ENCODE measurements around the gene FBN3. TPM values are rescaled to one million over a fixed set of nuclear protein-coding genes. Genes with fewer than 3 reads are reported as not detected.

The FBN3 gene
- total RNA-seq, 4 donors from 2014 or later = 0.15 TPM; not detected in 3

GRCh38 chr19:8074501-8074900 is 74.9 kb downstream of the FBN3 start:
- H3K27ac ChIP-seq = no peak overlapping the region
- intact Hi-C loops (cut with DNase I; ENCODE audit: low total_unique reads) = no loop called here
- no peaks in the 10 kb centered on the region for H3K27me3 ChIP-seq
- DNase-seq = no peak
- H3K4me1 ChIP-seq = no peaks in the 10 kb centered on the region
- H3K9me3 ChIP-seq = peaks cover 0 to 5% (median 0%) of the 10 kb centered on the region in 3 donors
- TF ChIP-seq CTCF (IDR thresholded peaks at IDR 0.05 in 4 of 5, conservative IDR thresholded peaks at IDR 0.05 in 1 of 5) (no peak), POLR2A (IDR thresholded peaks at IDR 0.05) (no peak)
- in situ Hi-C loops (cut with MboI; ENCODE audit: low sequenced_read_pairs in 4 of 4) = no loop called here
- no peak overlapping the region for H3K4me3 ChIP-seq
- H3K36me3 ChIP-seq = no peaks in the 10 kb centered on the region
- ATAC-seq = no peak

GRCh38 chr19:8071912-8072311 is 77.5 kb downstream of the FBN3 start:
- intact Hi-C loops (cut with DNase I; ENCODE audit: low total_unique reads) = no loop called here
- Histone ChIP-seq H3K27me3 (no peaks in the 10 kb centered on the region), H3K4me1 (no peaks in the 10 kb centered on the region), H3K9me3 (peaks cover 0 to 14% (median 0%) of the 10 kb centered on the region in 3 donors), H3K27ac (no peak overlapping the region), H3K4me3 (no peak overlapping the region), H3K36me3 (no peaks in the 10 kb centered on the region)
- TF ChIP-seq CTCF (IDR thresholded peaks at IDR 0.05 in 4 of 5, conservative IDR thresholded peaks at IDR 0.05 in 1 of 5) (no peak), POLR2A (IDR thresholded peaks at IDR 0.05) (no peak)
- ATAC-seq = no peak
- in situ Hi-C loops (cut with MboI; ENCODE audit: low sequenced_read_pairs in 4 of 4) = no loop called here
- no peak for DNase-seq

GRCh38 chr19:8069096-8069973 is 80.1 kb downstream of the FBN3 start:
- Histone ChIP-seq H3K9me3 (peaks cover 0 to 14% (median 0%) of the 10 kb centered on the region in 3 donors), H3K4me3 (no peak overlapping the region), H3K4me1 (no peaks in the 10 kb centered on the region), H3K27ac (no peak overlapping the region), H3K27me3 (no peaks in the 10 kb centered on the region), H3K36me3 (no peaks in the 10 kb centered on the region)
- DNase-seq (no peak), ATAC-seq (no peak)
- in situ Hi-C loops (cut with MboI; ENCODE audit: low sequenced_read_pairs in 4 of 4) = no loop called here
- intact Hi-C loops (cut with DNase I; ENCODE audit: low total_unique reads) = no loop called here
- TF ChIP-seq POLR2A (IDR thresholded peaks at IDR 0.05) = no peak
- peak in 3 of 5 experiments; percentile 18 to 36 (median 35) for TF ChIP-seq CTCF (IDR thresholded peaks at IDR 0.05 in 4 of 5, conservative IDR thresholded peaks at IDR 0.05 in 1 of 5)

- no peak overlapping the region for H3K4me3 ChIP-seq
- no peaks in the 10 kb centered on the region for H3K36me3 ChIP-seq
- intact Hi-C loops (cut with DNase I; ENCODE audit: low total_unique reads) (no loop called here), in situ Hi-C loops (cut with MboI; ENCODE audit: low sequenced_read_pairs in 4 of 4) (no loop called here)
- no peak for ATAC-seq
- DNase-seq = no peak
- H3K27me3 ChIP-seq = no peaks in the 10 kb centered on the region
- TF ChIP-seq CTCF (IDR thresholded peaks at IDR 0.05 in 4 of 5, conservative IDR thresholded peaks at IDR 0.05 in 1 of 5) = no peak
- no peak for TF ChIP-seq POLR2A (IDR thresholded peaks at IDR 0.05)
- H3K27ac ChIP-seq = no peak overlapping the region
- peaks cover 0 to 14% (median 0%) of the 10 kb centered on the region in 3 donors for H3K9me3 ChIP-seq
- H3K4me1 ChIP-seq = no peaks in the 10 kb centered on the region
These were observed 83.5 kb downstream of the FBN3 start for GRCh38 chr19:8065875-8066261.

Data from gastrocnemius medialis (tissue), 4 donors.